Cardiac muscle cell (in vitro differentiated cells and primary cell): Measurements from ENCODE around the gene PRR29. TPM values are rescaled to one million over a fixed set of nuclear protein-coding genes. Genes with fewer than 3 reads are reported as not detected.

Source experiments
- DNase-seq, 2 donors: peaks; one replicate each; pipeline versions ENCODE4 v3.0.0 to v3.0.0-alpha.2; 2010 to 2017; ENCODE audit warnings: low read depth in 1 of 2, low spot score in 1 of 2
- H3K27ac ChIP-seq: fragments of 200-600 bp; sonication (generic); 2 replicates; pipeline ENCODE4 v1.5.1; 2016
- H3K27me3 ChIP-seq: fragments of 200-600 bp; sonication (generic); 2 replicates; pipeline ENCODE4 v1.6.0; 2016; ENCODE audit warnings: control low read depth
- H3K36me3 ChIP-seq: fragments of 200-600 bp; sonication (generic); 2 replicates; pipeline ENCODE4 v1.5.1; 2016; ENCODE audit warnings: control low read depth
- H3K4me1 ChIP-seq: fragments of 200-600 bp; sonication (generic); 2 replicates; pipeline ENCODE4 v1.8.1; 2017; ENCODE audit warnings: low read depth, mild to moderate bottlenecking, mixed run types
- H3K4me3 ChIP-seq: fragments of 200-600 bp; sonication (generic); 2 replicates; pipeline ENCODE4 v1.5.1; 2016; ENCODE audit warnings: mild to moderate bottlenecking
- H3K9me3 ChIP-seq: fragments of 200-600 bp; sonication (generic); 2 replicates; pipeline ENCODE4 v1.5.1; 2017; ENCODE audit warnings: low read depth, mild to moderate bottlenecking, control low read depth
- CTCF ChIP-seq: IDR thresholded peaks from 2 replicates; pipeline ENCODE4 v1.5.1; 2012; ENCODE audit warnings: low read depth, mild to moderate bottlenecking, low read length
- polyA plus RNA-seq: library from polyadenylated mRNA; unstranded; fragments of >200 nt; fragmentation: Nextera tagmentation; extraction: Ambion mirVana; gene quantifications from 2 replicates; pipeline ENCODE4 v1.2.1, GENCODE V29; 2016
- total RNA-seq: library from RNA; depleted of rRNA; stranded (reverse); fragments of >200 nt; gene quantifications from 2 replicates; pipeline ENCODE4 v1.2.3, GENCODE V29; 2016

Gene PRR29
- total and polyA plus RNA-seq, 2 experiments from 2014 or later, result 1.7 to 3.6 TPM

DNA sequence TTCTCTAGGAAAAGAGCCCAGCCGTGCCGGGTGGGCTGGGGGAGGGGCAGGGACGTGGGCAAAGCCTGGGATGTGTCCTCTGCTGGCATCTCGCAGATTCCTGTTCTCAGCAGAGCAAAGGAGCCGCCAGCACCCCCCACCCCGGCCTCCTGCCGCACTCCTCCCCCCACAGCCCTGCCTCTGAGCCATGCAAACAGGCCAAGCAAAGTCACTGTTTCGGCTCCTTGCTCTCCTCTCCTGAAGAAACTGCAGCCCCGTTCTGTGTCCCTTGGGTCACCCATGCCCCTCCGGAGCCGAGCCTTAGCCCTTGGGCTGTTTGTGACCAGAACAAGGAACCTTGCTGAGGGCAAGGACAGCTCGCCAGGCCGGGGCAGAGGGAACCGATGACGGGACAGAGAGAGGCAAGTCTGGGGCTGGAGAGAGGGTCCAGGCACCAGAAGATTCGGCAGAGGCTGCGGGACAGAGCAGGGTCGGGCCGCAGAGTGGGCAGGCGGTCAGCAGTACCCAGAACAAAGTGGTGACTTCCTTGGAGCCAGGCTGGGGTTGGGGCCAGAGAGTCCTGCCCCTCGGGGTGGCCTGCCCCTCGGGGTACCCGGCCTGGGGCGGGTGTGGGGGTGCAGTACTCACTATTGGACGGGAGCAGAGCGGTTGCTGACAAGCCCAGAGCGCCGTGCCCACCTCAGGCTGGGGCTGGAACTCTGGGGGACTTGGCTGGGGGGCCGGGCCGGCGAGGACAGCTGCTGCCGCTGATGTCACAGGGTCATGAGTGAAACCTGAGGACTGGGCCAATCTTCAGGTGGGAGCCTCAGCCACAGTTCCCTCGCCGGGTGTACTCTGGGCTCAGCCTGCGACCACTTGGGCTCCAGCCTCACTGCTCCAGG is 9.2 kb upstream of the PRR29 start:
- peak; percentile 42 to 64 for DNase-seq

DNA sequence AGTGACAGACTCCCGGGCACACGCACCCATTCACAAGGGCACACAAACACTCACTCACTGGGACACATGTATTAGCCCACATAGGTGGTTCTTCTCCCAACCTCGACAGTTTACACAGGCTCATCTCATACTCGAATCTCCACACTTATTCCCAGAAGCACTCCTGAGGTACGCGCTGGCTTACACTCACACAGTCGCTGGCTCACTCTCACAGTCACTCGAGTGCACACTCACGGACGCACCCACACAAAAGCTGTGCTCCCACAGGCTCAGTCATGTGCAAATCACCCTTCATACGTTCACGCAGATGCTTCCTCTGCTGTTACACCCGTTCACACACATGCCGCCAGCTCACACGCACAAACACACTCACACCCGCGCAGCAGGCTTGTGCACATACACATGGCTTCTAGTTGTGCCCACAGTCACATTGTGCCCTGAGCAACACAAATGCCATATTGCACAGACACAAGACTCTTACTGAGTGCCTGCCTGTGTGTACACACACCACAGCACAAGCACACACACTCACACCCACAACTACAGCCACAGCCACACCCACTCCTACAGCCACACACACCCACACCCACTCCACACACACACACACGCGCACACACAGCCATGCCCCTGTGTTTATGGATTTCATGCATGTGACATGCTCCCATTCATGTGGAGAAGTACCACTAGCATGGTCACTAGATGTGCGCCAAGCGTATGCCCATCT is 8.4 kb upstream of the PRR29 start:
- peaks cover 33% of the 10 kb centered on the region for H3K4me1 ChIP-seq
- no peak overlapping the region for H3K27ac ChIP-seq
- no peak for TF ChIP-seq CTCF
- no peaks in the 10 kb centered on the region for H3K9me3 ChIP-seq
- peaks cover 29% of the 10 kb centered on the region for H3K27me3 ChIP-seq
- DNase-seq, result no peak
- H3K4me3 ChIP-seq, result no peak overlapping the region
- H3K36me3 ChIP-seq, result no peaks in the 10 kb centered on the region

More for the DNA sequence above, 9.2 kb upstream of the PRR29 start:
- Histone ChIP-seq H3K9me3 (no peaks in the 10 kb centered on the region), H3K4me1 (peaks cover 33% of the 10 kb centered on the region), H3K4me3 (no peak overlapping the region), H3K36me3 (no peaks in the 10 kb centered on the region), H3K27ac (peak overlapping the region; percentile 56), H3K27me3 (peaks cover 23% of the 10 kb centered on the region)
- no peak for TF ChIP-seq CTCF

GRCh38 chr17:63991611-63992010 is 6.5 kb upstream of the PRR29 start:
- Histone ChIP-seq H3K9me3 (no peaks in the 10 kb centered on the region), H3K36me3 (no peaks in the 10 kb centered on the region), H3K4me3 (no peak overlapping the region), H3K27ac (no peak overlapping the region), H3K27me3 (peaks cover 39% of the 10 kb centered on the region), H3K4me1 (peaks cover 31% of the 10 kb centered on the region)
- TF ChIP-seq CTCF, result no peak
- DNase-seq, result no peak

DNA sequence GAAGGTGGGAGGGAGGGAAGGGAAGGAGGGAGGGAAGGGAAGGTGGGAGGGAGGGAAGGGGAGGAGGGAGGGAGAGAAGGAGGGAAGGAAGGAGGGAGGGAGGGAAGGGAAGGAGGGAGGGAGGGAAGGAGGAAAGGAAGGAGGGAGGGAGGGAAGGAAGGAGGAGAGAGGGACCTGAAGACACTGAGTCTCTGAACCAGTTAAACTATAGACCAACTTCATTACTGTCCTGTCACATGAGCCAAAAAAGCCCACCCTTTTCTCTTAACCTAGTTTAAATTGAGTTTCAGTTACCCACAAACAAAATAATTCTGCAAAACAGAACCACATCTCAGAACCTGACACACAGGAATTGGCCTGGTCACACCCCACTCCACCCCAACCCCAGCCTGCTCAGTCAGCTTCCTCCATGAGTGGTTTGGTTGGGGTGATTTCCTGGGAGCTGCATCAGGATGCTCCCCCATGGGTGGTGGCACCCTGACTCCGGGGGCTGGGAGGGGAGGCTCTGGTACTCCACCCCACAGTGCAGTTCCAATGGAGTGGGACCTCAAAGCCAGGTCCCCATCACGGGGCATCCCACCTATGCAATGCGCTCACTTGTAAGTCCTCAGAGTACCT is 4.7 kb upstream of the PRR29 start:
- Histone ChIP-seq H3K4me3 (no peak overlapping the region), H3K36me3 (no peaks in the 10 kb centered on the region), H3K4me1 (peaks cover 12% of the 10 kb centered on the region), H3K27me3 (peaks cover 49% of the 10 kb centered on the region), H3K9me3 (no peaks in the 10 kb centered on the region), H3K27ac (no peak overlapping the region)
- TF ChIP-seq CTCF, result no peak
- no peak for DNase-seq

- Histone ChIP-seq H3K27me3 (peaks cover 49% of the 10 kb centered on the region), H3K27ac (no peak overlapping the region), H3K9me3 (no peaks in the 10 kb centered on the region), H3K4me1 (peaks cover 1% of the 10 kb centered on the region), H3K36me3 (no peaks in the 10 kb centered on the region), H3K4me3 (no peak overlapping the region)
- no peak for TF ChIP-seq CTCF
- no peak for DNase-seq
Measured at GRCh38 chr17:63995626-63996025, 2.5 kb upstream of the PRR29 start.
